ENCODE results near the gene CASP7. TPM values are rescaled to one million over a fixed set of nuclear protein-coding genes. Genes with fewer than 3 reads are reported as not detected.

Gene CASP7
- total RNA-seq, 1 donor from 2014 or later, result 44.9 TPM

DNA sequence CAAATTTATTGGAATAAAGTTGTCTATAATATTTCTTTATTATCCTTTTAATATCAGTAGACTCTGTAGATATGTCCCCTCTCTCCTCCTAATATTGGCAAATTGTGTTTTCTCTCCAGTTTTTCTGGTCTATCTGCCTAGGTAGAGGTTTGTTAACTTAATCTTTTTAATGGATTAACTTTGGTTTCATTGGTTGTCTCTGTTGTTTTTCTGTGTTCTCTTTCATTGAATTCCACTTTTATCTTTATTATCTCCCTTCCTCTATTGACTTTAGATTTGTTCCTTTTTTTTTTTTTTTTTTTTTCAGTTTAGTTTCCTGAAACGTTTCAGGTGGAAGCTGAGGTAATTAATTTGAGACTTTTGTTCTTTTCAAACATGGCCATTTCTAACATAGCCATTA, 82.4 kb downstream of the CASP7 start:
- Histone ChIP-seq H3K27me3 (ENCODE audit: insufficient read depth, low read length) (peaks cover 4% of the 10 kb centered on the region), H3K27ac (ENCODE audit: low read depth, low read length) (no peak overlapping the region), H3K4me3 (ENCODE audit: insufficient read depth, low read depth, low read length) (no peak overlapping the region), H3K36me3 (ENCODE audit: insufficient read depth, low read length) (no peaks in the 10 kb centered on the region), H3K4me1 (ENCODE audit: insufficient read depth, low read length) (no peaks in the 10 kb centered on the region), H4K20me1 (ENCODE audit: insufficient read depth, low read length) (no peaks in the 10 kb centered on the region), H3K4me2 (ENCODE audit: low read length) (no peak overlapping the region), H2AFZ (ENCODE audit: low read depth, low read length) (no peak overlapping the region), H3K9ac (ENCODE audit: low read length) (no peak overlapping the region), H3K9me3 (ENCODE audit: insufficient read depth, low read depth, low read length) (no peaks in the 10 kb centered on the region), H3K79me2 (ENCODE audit: insufficient read depth, low read length) (no peaks in the 10 kb centered on the region)
- no peak for FAIRE-seq
- Mint-ChIP-seq H3K36me3 (ENCODE audit: low read depth, unreplicated experiment) (no peaks in the 10 kb centered on the region), H3K27me3 (ENCODE audit: low read depth, unreplicated experiment) (peaks cover 2% of the 10 kb centered on the region), H3K9me3 (ENCODE audit: unreplicated experiment) (peaks cover 2% of the 10 kb centered on the region), H3K4me3 (ENCODE audit: unreplicated experiment) (no peak overlapping the region), H3K4me1 (ENCODE audit: low read depth, unreplicated experiment) (no peaks in the 10 kb centered on the region), H3K27ac (ENCODE audit: unreplicated experiment) (no peak overlapping the region)
- no peak for TF ChIP-seq EZH2 (IDR thresholded peaks at IDR 0.05; ENCODE audit: insufficient read depth, low read length)
- TF ChIP-seq, protein P1, sequence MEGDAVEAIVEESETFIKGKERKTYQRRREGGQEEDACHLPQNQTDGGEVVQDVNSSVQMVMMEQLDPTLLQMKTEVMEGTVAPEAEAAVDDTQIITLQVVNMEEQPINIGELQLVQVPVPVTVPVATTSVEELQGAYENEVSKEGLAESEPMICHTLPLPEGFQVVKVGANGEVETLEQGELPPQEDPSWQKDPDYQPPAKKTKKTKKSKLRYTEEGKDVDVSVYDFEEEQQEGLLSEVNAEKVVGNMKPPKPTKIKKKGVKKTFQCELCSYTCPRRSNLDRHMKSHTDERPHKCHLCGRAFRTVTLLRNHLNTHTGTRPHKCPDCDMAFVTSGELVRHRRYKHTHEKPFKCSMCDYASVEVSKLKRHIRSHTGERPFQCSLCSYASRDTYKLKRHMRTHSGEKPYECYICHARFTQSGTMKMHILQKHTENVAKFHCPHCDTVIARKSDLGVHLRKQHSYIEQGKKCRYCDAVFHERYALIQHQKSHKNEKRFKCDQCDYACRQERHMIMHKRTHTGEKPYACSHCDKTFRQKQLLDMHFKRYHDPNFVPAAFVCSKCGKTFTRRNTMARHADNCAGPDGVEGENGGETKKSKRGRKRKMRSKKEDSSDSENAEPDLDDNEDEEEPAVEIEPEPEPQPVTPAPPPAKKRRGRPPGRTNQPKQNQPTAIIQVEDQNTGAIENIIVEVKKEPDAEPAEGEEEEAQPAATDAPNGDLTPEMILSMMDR (IDR thresholded peaks at IDR 0.05; ENCODE audit: insufficient read depth, low read depth, low read length), result no peak
- DNase-seq (ENCODE audit: low read depth), result no peak

DNA sequence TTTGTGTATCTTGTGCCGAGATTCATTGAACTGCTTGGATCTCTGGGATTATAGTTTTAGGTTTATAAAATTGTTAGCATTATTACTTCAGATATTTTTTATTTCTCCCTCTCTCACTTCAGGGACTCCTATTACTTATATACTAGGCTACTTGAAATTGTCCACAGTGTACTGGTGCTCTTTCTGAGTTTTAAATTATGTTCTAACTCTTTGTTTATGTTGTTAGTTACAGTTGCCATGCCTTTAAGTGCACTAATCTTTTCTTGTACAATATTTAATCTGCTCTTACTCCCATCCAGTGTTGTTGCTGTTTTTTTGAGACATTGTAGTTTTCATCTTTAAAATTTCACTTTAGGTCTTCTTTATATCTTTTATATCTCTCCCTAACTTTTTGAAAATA, 84.9 kb downstream of the CASP7 start:
- no peak overlapping the region for H3K27ac ChIP-seq (ENCODE audit: low read depth, low read length)
- no peak overlapping the region for H2AFZ ChIP-seq (ENCODE audit: low read depth, low read length)
- no peak overlapping the region for H3K27ac Mint-ChIP-seq (ENCODE audit: unreplicated experiment)
- no peak overlapping the region for H3K4me3 Mint-ChIP-seq (ENCODE audit: unreplicated experiment)
- H3K4me1 ChIP-seq (ENCODE audit: insufficient read depth, low read length), result no peaks in the 10 kb centered on the region
- H3K9ac ChIP-seq (ENCODE audit: low read length), result no peak overlapping the region
- H4K20me1 ChIP-seq (ENCODE audit: insufficient read depth, low read length), result no peaks in the 10 kb centered on the region
- H3K4me2 ChIP-seq (ENCODE audit: low read length), result no peak overlapping the region
- H3K9me3 ChIP-seq (ENCODE audit: insufficient read depth, low read depth, low read length), result no peaks in the 10 kb centered on the region
- no peaks in the 10 kb centered on the region for H3K36me3 Mint-ChIP-seq (ENCODE audit: low read depth, unreplicated experiment)
- TF ChIP-seq EZH2 (IDR thresholded peaks at IDR 0.05; ENCODE audit: insufficient read depth, low read length), result no peak
- TF ChIP-seq, protein P1 (IDR thresholded peaks at IDR 0.05; ENCODE audit: insufficient read depth, low read depth, low read length), result no peak
- DNase-seq (ENCODE audit: low read depth) (no peak), FAIRE-seq (no peak)
- peaks cover 7% of the 10 kb centered on the region for H3K27me3 Mint-ChIP-seq (ENCODE audit: low read depth, unreplicated experiment)
- no peaks in the 10 kb centered on the region for H3K4me1 Mint-ChIP-seq (ENCODE audit: low read depth, unreplicated experiment)
- H3K27me3 ChIP-seq (ENCODE audit: insufficient read depth, low read length), result peaks cover 11% of the 10 kb centered on the region
- peaks cover 2% of the 10 kb centered on the region for H3K9me3 Mint-ChIP-seq (ENCODE audit: unreplicated experiment)
- H3K36me3 ChIP-seq (ENCODE audit: insufficient read depth, low read length), result no peaks in the 10 kb centered on the region
- H3K4me3 ChIP-seq (ENCODE audit: insufficient read depth, low read depth, low read length), result no peak overlapping the region
- H3K79me2 ChIP-seq (ENCODE audit: insufficient read depth, low read length), result no peaks in the 10 kb centered on the region

DNA sequence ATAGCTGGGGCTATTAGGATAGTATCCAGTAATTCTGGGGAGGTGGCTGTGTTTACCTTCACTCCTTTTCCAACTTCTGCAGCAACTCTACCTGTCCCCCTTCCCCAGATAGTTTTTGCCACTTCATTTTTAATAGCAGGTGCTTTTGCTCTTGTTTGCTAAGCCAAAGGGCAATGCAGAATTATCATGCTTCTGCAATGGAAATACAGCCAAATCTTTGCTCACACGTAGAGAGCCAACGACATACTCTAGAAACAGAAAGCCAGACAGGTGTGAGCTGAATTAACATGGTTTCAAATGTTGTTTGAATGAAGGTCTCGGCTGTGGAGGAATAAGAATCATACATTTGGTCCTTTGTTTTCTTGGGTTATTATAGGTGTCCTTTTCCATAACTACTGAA, 86.2 kb downstream of the CASP7 start:
- H3K4me3 Mint-ChIP-seq (ENCODE audit: unreplicated experiment), result no peak overlapping the region
- Histone ChIP-seq H3K36me3 (ENCODE audit: insufficient read depth, low read length) (no peaks in the 10 kb centered on the region), H3K79me2 (ENCODE audit: insufficient read depth, low read length) (no peaks in the 10 kb centered on the region), H4K20me1 (ENCODE audit: insufficient read depth, low read length) (no peaks in the 10 kb centered on the region), H3K27ac (ENCODE audit: low read depth, low read length) (no peak overlapping the region), H3K27me3 (ENCODE audit: insufficient read depth, low read length) (peaks cover 11% of the 10 kb centered on the region), H2AFZ (ENCODE audit: low read depth, low read length) (no peak overlapping the region), H3K9me3 (ENCODE audit: insufficient read depth, low read depth, low read length) (no peaks in the 10 kb centered on the region), H3K4me1 (ENCODE audit: insufficient read depth, low read length) (no peaks in the 10 kb centered on the region), H3K4me3 (ENCODE audit: insufficient read depth, low read depth, low read length) (no peak overlapping the region), H3K4me2 (ENCODE audit: low read length) (no peak overlapping the region), H3K9ac (ENCODE audit: low read length) (no peak overlapping the region)
- TF ChIP-seq, protein P1 (IDR thresholded peaks at IDR 0.05; ENCODE audit: insufficient read depth, low read depth, low read length), result no peak
- no peak for TF ChIP-seq EZH2 (IDR thresholded peaks at IDR 0.05; ENCODE audit: insufficient read depth, low read length)
- FAIRE-seq (no peak), DNase-seq (ENCODE audit: low read depth) (no peak)
- H3K4me1 Mint-ChIP-seq (ENCODE audit: low read depth, unreplicated experiment), result no peaks in the 10 kb centered on the region
- H3K27ac Mint-ChIP-seq (ENCODE audit: unreplicated experiment), result no peak overlapping the region
- H3K9me3 Mint-ChIP-seq (ENCODE audit: unreplicated experiment), result peaks cover 2% of the 10 kb centered on the region
- H3K27me3 Mint-ChIP-seq (ENCODE audit: low read depth, unreplicated experiment), result peaks cover 20% of the 10 kb centered on the region
- no peaks in the 10 kb centered on the region for H3K36me3 Mint-ChIP-seq (ENCODE audit: low read depth, unreplicated experiment)
